Measurements from ENCODE around the gene DHCR24.

GRCh38 chr1:54843449-54843848, 43.5 kb downstream of the DHCR24 start:
- no peak for TF ChIP-seq CTCF (conservative IDR thresholded peaks at IDR 0.05)
- no peak for TF ChIP-seq EZH2 (IDR thresholded peaks at IDR 0.05; ENCODE audit: low read depth)

All from PC-9 (cell line).